GM12874 (cell line): Measurements from ENCODE around the gene MGLL.

Source experiments
- CTCF ChIP-seq: IDR thresholded peaks from 2 replicates; pipeline ENCODE4 v1.5.1; 2011; ENCODE audit warnings: low read depth, mild to moderate bottlenecking, control low read depth, low read length, moderate library complexity; ENCODE audit not compliant: insufficient read depth

The MGLL gene

GRCh38 chr3:127802606-127803005 lies 19.7 kb downstream of the MGLL start:
- no peak for TF ChIP-seq CTCF

GRCh38 chr3:127801731-127802313 lies 20.5 kb downstream of the MGLL start:
- no peak for TF ChIP-seq CTCF

- TF ChIP-seq CTCF: no peak
Measured at GRCh38 chr3:127800508-127800907, 21.8 kb downstream of the MGLL start.

- TF ChIP-seq CTCF: no peak
Measured at GRCh38 chr3:127799476-127800222, 22.7 kb downstream of the MGLL start.

- no peak for TF ChIP-seq CTCF
Measured at GRCh38 chr3:127798716-127799115, 23.6 kb downstream of the MGLL start.

GRCh38 chr3:127796831-127797150 lies 25.5 kb downstream of the MGLL start:
- TF ChIP-seq CTCF: no peak

- TF ChIP-seq CTCF: no peak
Measured at GRCh38 chr3:127796045-127796830, 26.1 kb downstream of the MGLL start.
